HCT116 (cell line): ENCODE results near the gene IST1.

Experiments
- CEBPB ChIP-seq: IDR thresholded peaks from 2 replicates; pipeline ENCODE4 v1.6.1; 2012; ENCODE audit warnings: low read depth
- EGR1 ChIP-seq: IDR thresholded peaks from 2 replicates; pipeline ENCODE4 v1.6.1; 2012; ENCODE audit warnings: low read depth
- EZH2 ChIP-seq: fragments of 200-600 bp; sonication (generic); IDR thresholded peaks from 2 replicates; pipeline ENCODE4 v1.6.1; 2017; ENCODE audit warnings: antibody characterized with exemption, mixed run types
- FOSL1 ChIP-seq: IDR thresholded peaks from 2 replicates; pipeline ENCODE4 v1.6.1; 2012; ENCODE audit warnings: low read depth
- POLR2A ChIP-seq: IDR thresholded peaks from 2 replicates; pipeline ENCODE4 v1.7.0; 2011; ENCODE audit warnings: borderline replicate concordance; ENCODE audit not compliant: insufficient read depth, insufficient read length; ENCODE audit errors: extremely low read depth
- POLR2AphosphoS5 ChIP-seq: IDR thresholded peaks from 2 replicates; pipeline ENCODE4 v1.6.1; 2011; ENCODE audit warnings: mild to moderate bottlenecking, low read depth, low read length, moderate library complexity
- RAD21 ChIP-seq: IDR thresholded peaks from 2 replicates; pipeline ENCODE4 v1.6.1; 2012; ENCODE audit warnings: low read depth, mild to moderate bottlenecking
- SP1 ChIP-seq: IDR thresholded peaks from 2 replicates; pipeline ENCODE4 v1.6.1; 2012; ENCODE audit warnings: low read depth
- SRF ChIP-seq: IDR thresholded peaks from 2 replicates; pipeline ENCODE4 v1.6.1; 2012; ENCODE audit warnings: low read depth
- TF ChIP-seq, protein P1 (sequence below): IDR thresholded peaks from 2 replicates; pipeline ENCODE4 v1.6.1; 2012
- TF ChIP-seq, protein P2 (sequence below), 3 experiments: fragments of 200-600 bp in 1 of 3; sonication (generic) in 1 of 3; IDR thresholded peaks in 2 of 3; conservative IDR thresholded peaks in 1 of 3; 2 replicates each; pipeline ENCODE4 v1.5.1; 2012 to 2017; ENCODE audit warnings: low read depth in 2 of 3, low read length in 2 of 3, antibody characterized with exemption in 1 of 3, borderline replicate concordance in 1 of 3, control low read depth in 1 of 3, mild to moderate bottlenecking in 1 of 3, mixed read lengths in 1 of 3, mixed run types in 1 of 3, moderate library complexity in 1 of 3; ENCODE audit not compliant: insufficient read depth in 1 of 3
- TF ChIP-seq, protein P3 (sequence below): IDR thresholded peaks from 2 replicates; pipeline ENCODE4 v1.6.1; 2012; ENCODE audit warnings: low read depth
- TF ChIP-seq, protein P4 (sequence below): IDR thresholded peaks from 2 replicates; pipeline ENCODE4 v1.6.1; 2012

DNA sequence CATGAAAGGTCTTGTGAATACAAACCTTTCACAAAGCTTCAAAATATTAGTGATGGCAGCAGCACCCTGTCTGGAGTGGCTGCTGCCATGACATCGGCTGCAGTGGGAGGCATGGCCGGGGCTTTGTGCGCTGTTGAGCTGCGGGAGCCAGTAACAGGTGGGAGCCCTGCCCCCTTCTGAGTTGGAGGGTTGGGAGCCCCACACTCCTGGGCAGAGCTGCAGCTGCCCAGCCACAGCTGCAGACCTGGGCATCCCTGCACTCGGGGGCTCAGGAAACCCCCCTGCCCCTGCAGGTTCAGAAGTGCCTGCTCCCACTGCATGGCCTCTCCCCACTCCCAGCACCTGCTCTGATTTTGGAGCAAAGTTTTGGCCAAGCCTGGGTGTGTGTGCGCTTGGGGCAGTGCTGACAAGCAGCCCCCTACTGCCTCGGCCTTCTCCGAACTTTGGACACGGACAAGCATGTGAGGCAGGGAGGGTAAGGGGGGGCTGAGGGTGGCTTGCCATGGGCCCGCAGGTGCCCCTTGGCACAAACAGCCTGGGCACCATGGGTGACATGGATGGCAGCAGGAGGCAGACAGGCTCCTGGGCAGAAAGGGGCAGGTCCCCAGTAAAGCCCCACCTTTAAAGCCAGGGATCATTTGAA lies 42.7 kb downstream of the IST1 start:
- no peak for TF ChIP-seq POLR2AphosphoS5
- no peak for TF ChIP-seq SP1
- TF ChIP-seq, protein P1, sequence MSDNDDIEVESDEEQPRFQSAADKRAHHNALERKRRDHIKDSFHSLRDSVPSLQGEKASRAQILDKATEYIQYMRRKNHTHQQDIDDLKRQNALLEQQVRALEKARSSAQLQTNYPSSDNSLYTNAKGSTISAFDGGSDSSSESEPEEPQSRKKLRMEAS, result no peak
- no peak for TF ChIP-seq EGR1
- TF ChIP-seq, protein P2, sequence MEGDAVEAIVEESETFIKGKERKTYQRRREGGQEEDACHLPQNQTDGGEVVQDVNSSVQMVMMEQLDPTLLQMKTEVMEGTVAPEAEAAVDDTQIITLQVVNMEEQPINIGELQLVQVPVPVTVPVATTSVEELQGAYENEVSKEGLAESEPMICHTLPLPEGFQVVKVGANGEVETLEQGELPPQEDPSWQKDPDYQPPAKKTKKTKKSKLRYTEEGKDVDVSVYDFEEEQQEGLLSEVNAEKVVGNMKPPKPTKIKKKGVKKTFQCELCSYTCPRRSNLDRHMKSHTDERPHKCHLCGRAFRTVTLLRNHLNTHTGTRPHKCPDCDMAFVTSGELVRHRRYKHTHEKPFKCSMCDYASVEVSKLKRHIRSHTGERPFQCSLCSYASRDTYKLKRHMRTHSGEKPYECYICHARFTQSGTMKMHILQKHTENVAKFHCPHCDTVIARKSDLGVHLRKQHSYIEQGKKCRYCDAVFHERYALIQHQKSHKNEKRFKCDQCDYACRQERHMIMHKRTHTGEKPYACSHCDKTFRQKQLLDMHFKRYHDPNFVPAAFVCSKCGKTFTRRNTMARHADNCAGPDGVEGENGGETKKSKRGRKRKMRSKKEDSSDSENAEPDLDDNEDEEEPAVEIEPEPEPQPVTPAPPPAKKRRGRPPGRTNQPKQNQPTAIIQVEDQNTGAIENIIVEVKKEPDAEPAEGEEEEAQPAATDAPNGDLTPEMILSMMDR (IDR thresholded peaks at IDR 0.05 in 2 of 3, conservative IDR thresholded peaks at IDR 0.05 in 1 of 3; ENCODE audit: borderline replicate concordance in 1 of 3, insufficient read depth in 1 of 3, low read depth in 2 of 3, low read length in 2 of 3), result no peak
- TF ChIP-seq POLR2A, result no peak
- TF ChIP-seq, protein P3, sequence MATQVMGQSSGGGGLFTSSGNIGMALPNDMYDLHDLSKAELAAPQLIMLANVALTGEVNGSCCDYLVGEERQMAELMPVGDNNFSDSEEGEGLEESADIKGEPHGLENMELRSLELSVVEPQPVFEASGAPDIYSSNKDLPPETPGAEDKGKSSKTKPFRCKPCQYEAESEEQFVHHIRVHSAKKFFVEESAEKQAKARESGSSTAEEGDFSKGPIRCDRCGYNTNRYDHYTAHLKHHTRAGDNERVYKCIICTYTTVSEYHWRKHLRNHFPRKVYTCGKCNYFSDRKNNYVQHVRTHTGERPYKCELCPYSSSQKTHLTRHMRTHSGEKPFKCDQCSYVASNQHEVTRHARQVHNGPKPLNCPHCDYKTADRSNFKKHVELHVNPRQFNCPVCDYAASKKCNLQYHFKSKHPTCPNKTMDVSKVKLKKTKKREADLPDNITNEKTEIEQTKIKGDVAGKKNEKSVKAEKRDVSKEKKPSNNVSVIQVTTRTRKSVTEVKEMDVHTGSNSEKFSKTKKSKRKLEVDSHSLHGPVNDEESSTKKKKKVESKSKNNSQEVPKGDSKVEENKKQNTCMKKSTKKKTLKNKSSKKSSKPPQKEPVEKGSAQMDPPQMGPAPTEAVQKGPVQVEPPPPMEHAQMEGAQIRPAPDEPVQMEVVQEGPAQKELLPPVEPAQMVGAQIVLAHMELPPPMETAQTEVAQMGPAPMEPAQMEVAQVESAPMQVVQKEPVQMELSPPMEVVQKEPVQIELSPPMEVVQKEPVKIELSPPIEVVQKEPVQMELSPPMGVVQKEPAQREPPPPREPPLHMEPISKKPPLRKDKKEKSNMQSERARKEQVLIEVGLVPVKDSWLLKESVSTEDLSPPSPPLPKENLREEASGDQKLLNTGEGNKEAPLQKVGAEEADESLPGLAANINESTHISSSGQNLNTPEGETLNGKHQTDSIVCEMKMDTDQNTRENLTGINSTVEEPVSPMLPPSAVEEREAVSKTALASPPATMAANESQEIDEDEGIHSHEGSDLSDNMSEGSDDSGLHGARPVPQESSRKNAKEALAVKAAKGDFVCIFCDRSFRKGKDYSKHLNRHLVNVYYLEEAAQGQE, result no peak
- TF ChIP-seq RAD21, result no peak
- no peak for TF ChIP-seq CEBPB
- TF ChIP-seq, protein P4, sequence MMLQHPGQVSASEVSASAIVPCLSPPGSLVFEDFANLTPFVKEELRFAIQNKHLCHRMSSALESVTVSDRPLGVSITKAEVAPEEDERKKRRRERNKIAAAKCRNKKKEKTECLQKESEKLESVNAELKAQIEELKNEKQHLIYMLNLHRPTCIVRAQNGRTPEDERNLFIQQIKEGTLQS, result no peak
- no peak for TF ChIP-seq FOSL1
- TF ChIP-seq EZH2, result no peak
- TF ChIP-seq SRF, result no peak
